MM.1S (cell line): ENCODE data around the gene IMMP2L.
A peak's percentile ranks its signal among the peaks of the same experiment; 100 is the strongest.

Experiments
- DNase-seq: peaks from one replicate; pipeline ENCODE4 v3.0.0-alpha.2; 2015
- H2AFZ ChIP-seq: fragments of 300-600 bp; sonication (generic); 2 replicates; pipeline ENCODE4 v1.6.0; 2016; ENCODE audit warnings: antibody characterized with exemption, low read length
- H3F3A ChIP-seq: fragments of 300-600 bp; sonication (generic); 2 replicates; pipeline ENCODE4 v1.6.1; 2016; ENCODE audit warnings: mild to moderate bottlenecking, antibody characterized with exemption, low read length, moderate library complexity, mixed read lengths; ENCODE audit not compliant: insufficient read depth
- H3K27ac ChIP-seq: fragments of 300-600 bp; sonication (generic); 2 replicates; pipeline ENCODE4 v1.5.1; 2016; ENCODE audit warnings: mild to moderate bottlenecking, low read length
- H3K27me3 ChIP-seq: fragments of 300-600 bp; sonication (generic); replicated peaks from 2 replicates; pipeline ENCODE4 v1.6.0; 2016; ENCODE audit warnings: low read length; ENCODE audit not compliant: insufficient read depth
- H3K36me3 ChIP-seq: fragments of 300-600 bp; sonication (generic); replicated peaks from 2 replicates; pipeline ENCODE4 v1.6.1; 2016; ENCODE audit warnings: mild to moderate bottlenecking, low read length, mixed read lengths; ENCODE audit not compliant: insufficient read depth
- H3K4me1 ChIP-seq: fragments of 300-600 bp; sonication (generic); 2 replicates; pipeline ENCODE4 v1.6.1; 2016; ENCODE audit warnings: low read length, mixed read lengths
- H3K4me2 ChIP-seq: fragments of 300-600 bp; sonication (generic); 2 replicates; pipeline ENCODE4 v1.6.0; 2016; ENCODE audit warnings: low read depth, low read length
- H3K4me3 ChIP-seq: fragments of 300-600 bp; sonication (generic); 2 replicates; pipeline ENCODE4 v1.5.1; 2016; ENCODE audit warnings: low read length, mixed read lengths
- H3K79me2 ChIP-seq: fragments of 300-600 bp; sonication (generic); 2 replicates; pipeline ENCODE4 v1.6.1; 2016; ENCODE audit warnings: mixed run types, low read length, mixed read lengths
- H3K9ac ChIP-seq: fragments of 300-600 bp; sonication (generic); 2 replicates; pipeline ENCODE4 v1.6.1; 2016; ENCODE audit warnings: low read length, mixed read lengths
- H3K9me2 ChIP-seq: fragments of 300-600 bp; sonication (generic); replicated peaks from 2 replicates; pipeline ENCODE4 v1.6.1; 2016; ENCODE audit warnings: mild to moderate bottlenecking, low read length, mixed read lengths; ENCODE audit not compliant: insufficient read depth
- H3K9me3 ChIP-seq: fragments of 300-600 bp; sonication (generic); replicated peaks from 2 replicates; pipeline ENCODE4 v1.6.1; 2016; ENCODE audit warnings: mild to moderate bottlenecking, low read length, mixed read lengths; ENCODE audit not compliant: insufficient read depth
- H4K20me1 ChIP-seq: fragments of 300-600 bp; sonication (generic); 2 replicates; pipeline ENCODE4 v1.6.1; 2016; ENCODE audit warnings: mild to moderate bottlenecking, low read length, moderate library complexity, mixed read lengths; ENCODE audit not compliant: insufficient read depth
- EZH2 ChIP-seq: fragments of 300-600 bp; sonication (generic); optimal IDR thresholded peaks from 2 replicates; pipeline ENCODE3; 2017; ENCODE audit warnings: low read depth, mild to moderate bottlenecking, antibody characterized with exemption, low read length, mixed read lengths
- EZH2phosphoT487 ChIP-seq: fragments of 300-600 bp; sonication (generic); IDR thresholded peaks from 2 replicates; pipeline ENCODE4 v1.6.1; 2018; ENCODE audit warnings: antibody characterized with exemption, low read length
- TF ChIP-seq, protein P1 (sequence below): fragments of 300-600 bp; sonication (generic); IDR thresholded peaks from 2 replicates; pipeline ENCODE4 v1.5.1; 2016; ENCODE audit warnings: antibody characterized with exemption, low read length, mixed read lengths

Gene IMMP2L

DNA sequence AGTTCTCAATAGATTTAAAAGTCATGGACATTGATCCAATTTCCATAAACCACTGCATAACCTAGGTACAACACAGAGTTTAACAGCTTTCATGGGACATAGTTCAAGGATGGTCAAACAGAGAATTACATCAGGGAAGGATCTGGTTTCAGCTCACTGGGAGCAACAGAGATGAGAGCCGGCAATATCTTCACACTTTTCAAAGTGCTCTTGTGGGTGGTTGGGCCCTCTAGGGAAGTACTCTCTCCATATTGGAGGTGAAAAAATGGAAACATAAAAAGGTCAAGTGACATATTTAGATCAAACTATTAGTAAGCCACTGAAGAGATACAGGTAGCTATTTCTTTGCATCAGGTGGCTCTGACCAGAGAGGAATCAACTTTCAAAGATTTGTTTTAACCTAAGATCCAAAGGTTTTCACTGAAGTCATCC is 533.1 kb downstream of the IMMP2L start:
- no peak overlapping the region for H3K4me3 ChIP-seq
- no peaks in the 10 kb centered on the region for H3K36me3 ChIP-seq
- no peak overlapping the region for H3K27ac ChIP-seq
- no peak for DNase-seq
- no peaks in the 10 kb centered on the region for H3K9me3 ChIP-seq
- H3F3A ChIP-seq = 0 out of 2 replicates have a peak, but pooled peaks cover 5% of the 10 kb centered on the region
- H3K4me1 ChIP-seq = peaks cover 41% of the 10 kb centered on the region
- H3K9ac ChIP-seq = no peak overlapping the region
- H3K27me3 ChIP-seq = no peaks in the 10 kb centered on the region
- no peaks in the 10 kb centered on the region for H3K79me2 ChIP-seq
- H2AFZ ChIP-seq = no peak overlapping the region
- no peaks in the 10 kb centered on the region for H3K9me2 ChIP-seq
- no peaks in the 10 kb centered on the region for H4K20me1 ChIP-seq
- TF ChIP-seq EZH2 = no peak
- TF ChIP-seq, protein P1, sequence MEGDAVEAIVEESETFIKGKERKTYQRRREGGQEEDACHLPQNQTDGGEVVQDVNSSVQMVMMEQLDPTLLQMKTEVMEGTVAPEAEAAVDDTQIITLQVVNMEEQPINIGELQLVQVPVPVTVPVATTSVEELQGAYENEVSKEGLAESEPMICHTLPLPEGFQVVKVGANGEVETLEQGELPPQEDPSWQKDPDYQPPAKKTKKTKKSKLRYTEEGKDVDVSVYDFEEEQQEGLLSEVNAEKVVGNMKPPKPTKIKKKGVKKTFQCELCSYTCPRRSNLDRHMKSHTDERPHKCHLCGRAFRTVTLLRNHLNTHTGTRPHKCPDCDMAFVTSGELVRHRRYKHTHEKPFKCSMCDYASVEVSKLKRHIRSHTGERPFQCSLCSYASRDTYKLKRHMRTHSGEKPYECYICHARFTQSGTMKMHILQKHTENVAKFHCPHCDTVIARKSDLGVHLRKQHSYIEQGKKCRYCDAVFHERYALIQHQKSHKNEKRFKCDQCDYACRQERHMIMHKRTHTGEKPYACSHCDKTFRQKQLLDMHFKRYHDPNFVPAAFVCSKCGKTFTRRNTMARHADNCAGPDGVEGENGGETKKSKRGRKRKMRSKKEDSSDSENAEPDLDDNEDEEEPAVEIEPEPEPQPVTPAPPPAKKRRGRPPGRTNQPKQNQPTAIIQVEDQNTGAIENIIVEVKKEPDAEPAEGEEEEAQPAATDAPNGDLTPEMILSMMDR = no peak; the same call in 1 of the 2 replicates
- no peak for TF ChIP-seq EZH2phosphoT487
- no peak overlapping the region for H3K4me2 ChIP-seq

DNA sequence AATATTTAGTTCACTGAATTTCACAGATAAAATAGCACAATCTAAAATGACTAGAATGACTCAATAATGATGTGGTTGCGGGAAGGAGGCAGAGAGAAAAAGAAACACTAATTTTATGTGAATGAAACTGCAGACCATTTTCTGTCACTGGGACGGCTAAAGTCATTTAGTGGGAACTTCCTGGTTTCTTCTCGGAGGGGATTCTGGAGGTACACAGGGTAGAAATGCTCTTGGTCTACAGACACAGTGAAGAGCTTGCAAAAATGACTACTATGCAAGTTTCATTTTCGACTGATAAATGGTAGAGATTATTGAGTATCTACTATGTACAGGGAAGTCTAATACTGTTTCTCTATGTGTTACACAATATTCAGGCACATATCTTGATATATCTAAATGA is 534.9 kb downstream of the IMMP2L start:
- TF ChIP-seq EZH2 = no peak
- no peak for TF ChIP-seq EZH2phosphoT487
- TF ChIP-seq, protein P1 = no peak
- no peaks in the 10 kb centered on the region for H3K27me3 ChIP-seq
- H4K20me1 ChIP-seq = no peaks in the 10 kb centered on the region
- 0 out of 2 replicates have a peak, but pooled peaks cover 5% of the 10 kb centered on the region for H3F3A ChIP-seq
- no peak overlapping the region for H3K4me2 ChIP-seq
- peak; percentile 61 for DNase-seq
- peaks cover 48% of the 10 kb centered on the region for H3K4me1 ChIP-seq
- H3K36me3 ChIP-seq = no peaks in the 10 kb centered on the region
- H3K27ac ChIP-seq = peak overlapping the region; percentile 3; the same call in 1 of the 2 replicates
- H3K79me2 ChIP-seq = no peaks in the 10 kb centered on the region
- H3K9me3 ChIP-seq = no peaks in the 10 kb centered on the region
- no peaks in the 10 kb centered on the region for H3K9me2 ChIP-seq
- no peak overlapping the region for H3K4me3 ChIP-seq
- H2AFZ ChIP-seq = 0 out of 2 replicates have a peak overlapping the region, but pooled peaks have one; percentile 1
- H3K9ac ChIP-seq = no peak overlapping the region

DNA sequence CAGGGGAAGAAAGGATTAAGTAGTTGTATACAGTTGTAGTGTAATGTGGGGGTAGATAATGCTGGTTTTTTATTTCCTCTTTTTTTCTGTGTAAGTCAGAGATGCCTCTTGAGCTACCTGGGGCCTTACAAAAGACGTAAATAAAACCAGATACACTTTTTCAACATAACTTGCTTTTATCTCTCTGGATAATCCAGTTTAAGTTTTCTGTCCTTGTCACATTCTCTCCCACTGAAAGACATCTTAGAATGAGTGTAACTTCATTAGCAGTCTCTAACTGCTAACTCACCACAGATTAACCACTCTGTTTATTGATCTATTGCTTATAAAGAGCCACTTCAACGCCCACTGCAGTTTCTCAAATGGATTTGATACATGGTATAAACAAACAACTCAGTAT is 535.5 kb downstream of the IMMP2L start:
- Histone ChIP-seq H3K27me3 (no peaks in the 10 kb centered on the region), H3K27ac (peak overlapping the region; percentile 3; the same call in 1 of the 2 replicates), H3K79me2 (no peaks in the 10 kb centered on the region), H3K4me3 (no peak overlapping the region), H3K4me1 (peaks cover 48% of the 10 kb centered on the region), H3F3A (0 out of 2 replicates have a peak, but pooled peaks cover 5% of the 10 kb centered on the region), H2AFZ (no peak overlapping the region), H4K20me1 (no peaks in the 10 kb centered on the region), H3K36me3 (no peaks in the 10 kb centered on the region), H3K9ac (no peak overlapping the region), H3K9me3 (no peaks in the 10 kb centered on the region), H3K9me2 (no peaks in the 10 kb centered on the region), H3K4me2 (no peak overlapping the region)
- TF ChIP-seq, protein P1 = no peak
- TF ChIP-seq EZH2phosphoT487 = no peak
- TF ChIP-seq EZH2 = no peak
- DNase-seq = no peak
